Astrocyte of the cerebellum (primary cell): ENCODE measurements around the gene C11orf68.
A peak's percentile ranks its signal among the peaks of the same experiment; 100 is the strongest.

ENCODE experiments used
- DNase-seq: peaks from one replicate; pipeline ENCODE4 v3.0.0-alpha.2; 2011; ENCODE audit warnings: low read depth
- H3K4me3 ChIP-seq: 2 replicates; pipeline ENCODE4 v1.5.1; 2011; ENCODE audit warnings: mild to moderate bottlenecking, low read depth, low read length, moderate library complexity
- in situ Hi-C: cut with HindIII; loops from 2 replicates; pipeline ENCODE4 v1.10.0; 2017; ENCODE audit warnings: low sequenced_read_pairs
- TF ChIP-seq, protein P1 (sequence below): IDR thresholded peaks from 2 replicates; pipeline ENCODE4 v1.5.1; 2012; ENCODE audit warnings: low read length, low read depth, moderate library complexity, mild to moderate bottlenecking; ENCODE audit errors: missing control alignments

The C11orf68 gene

GRCh38 chr11:65961267-65962140 lies 42.6 kb upstream of the C11orf68 start, which contains the start of gene SART1:
Gene SART1, plus strand, starts transcription at chr11:65961734. Its CDS starts 47 bp downstream, at chr11:65961781.
- DNase-seq = peak; percentile 98
- peak within 1 kb of the TSS; percentile 91 for H3K4me3 ChIP-seq
- in situ Hi-C loops = no loop called here
- TF ChIP-seq, protein P1, sequence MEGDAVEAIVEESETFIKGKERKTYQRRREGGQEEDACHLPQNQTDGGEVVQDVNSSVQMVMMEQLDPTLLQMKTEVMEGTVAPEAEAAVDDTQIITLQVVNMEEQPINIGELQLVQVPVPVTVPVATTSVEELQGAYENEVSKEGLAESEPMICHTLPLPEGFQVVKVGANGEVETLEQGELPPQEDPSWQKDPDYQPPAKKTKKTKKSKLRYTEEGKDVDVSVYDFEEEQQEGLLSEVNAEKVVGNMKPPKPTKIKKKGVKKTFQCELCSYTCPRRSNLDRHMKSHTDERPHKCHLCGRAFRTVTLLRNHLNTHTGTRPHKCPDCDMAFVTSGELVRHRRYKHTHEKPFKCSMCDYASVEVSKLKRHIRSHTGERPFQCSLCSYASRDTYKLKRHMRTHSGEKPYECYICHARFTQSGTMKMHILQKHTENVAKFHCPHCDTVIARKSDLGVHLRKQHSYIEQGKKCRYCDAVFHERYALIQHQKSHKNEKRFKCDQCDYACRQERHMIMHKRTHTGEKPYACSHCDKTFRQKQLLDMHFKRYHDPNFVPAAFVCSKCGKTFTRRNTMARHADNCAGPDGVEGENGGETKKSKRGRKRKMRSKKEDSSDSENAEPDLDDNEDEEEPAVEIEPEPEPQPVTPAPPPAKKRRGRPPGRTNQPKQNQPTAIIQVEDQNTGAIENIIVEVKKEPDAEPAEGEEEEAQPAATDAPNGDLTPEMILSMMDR = no peak

DNA sequence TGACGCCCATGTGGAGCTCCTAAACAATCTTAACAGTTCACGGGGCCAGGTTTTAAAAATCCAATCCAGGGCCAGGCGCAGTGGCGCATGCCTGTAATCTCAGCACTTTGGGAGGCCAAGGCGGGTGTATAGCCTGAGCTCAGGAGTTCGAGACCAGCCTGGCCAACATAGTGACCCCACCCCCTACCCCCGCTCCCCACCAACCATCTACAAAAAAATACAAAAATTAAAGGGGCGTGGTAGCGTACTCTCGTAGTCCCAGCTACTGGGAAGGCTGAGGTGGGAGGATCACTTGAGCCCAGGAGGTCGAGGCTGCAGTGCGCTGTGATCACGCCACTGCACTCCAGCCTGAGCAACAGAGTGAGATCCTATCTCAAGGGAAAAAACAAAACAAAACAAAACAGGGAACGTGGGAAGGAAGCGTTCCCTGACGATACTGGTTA lies 42.0 kb upstream of the C11orf68 start:
- in situ Hi-C loops = no loop called here
- no peak for DNase-seq
- TF ChIP-seq, protein P1 = no peak
- peak overlapping the region; percentile 91 for H3K4me3 ChIP-seq

DNA sequence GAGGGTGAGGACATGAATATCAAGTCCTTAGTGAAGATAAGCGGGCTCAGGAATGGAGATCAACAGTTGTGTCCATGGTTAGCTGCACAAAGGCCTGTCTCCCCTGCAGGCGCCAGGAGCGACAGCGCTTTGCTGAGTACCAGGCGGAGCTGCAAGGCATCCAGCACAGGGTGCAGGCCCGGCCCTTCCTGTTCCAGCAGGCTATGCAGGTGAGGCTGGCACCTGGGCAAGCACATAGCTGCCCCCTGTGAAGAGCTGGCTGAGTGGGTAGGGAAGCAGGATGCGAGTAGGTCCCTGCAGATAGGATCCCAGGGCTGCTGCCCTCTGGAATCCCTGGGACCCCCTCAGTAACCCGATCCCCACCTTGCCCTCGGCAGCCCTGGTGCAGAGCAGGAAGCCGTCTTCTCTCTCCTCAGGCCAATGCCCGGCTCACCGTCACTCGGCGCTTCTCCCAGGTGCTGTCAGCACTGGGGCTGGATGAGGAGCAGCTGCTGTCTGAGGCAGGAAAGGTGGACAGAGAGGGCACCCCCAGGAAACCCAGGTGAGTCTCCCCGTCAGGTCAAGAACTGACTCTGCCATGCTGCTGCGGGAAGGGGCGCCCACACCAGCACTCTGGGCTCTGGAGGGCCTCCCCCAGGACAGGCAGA lies 40.0 kb upstream of the C11orf68 start:
- TF ChIP-seq, protein P1 = no peak
- DNase-seq = no peak
- H3K4me3 ChIP-seq = no peak overlapping the region
- in situ Hi-C loops = no loop called here

DNA sequence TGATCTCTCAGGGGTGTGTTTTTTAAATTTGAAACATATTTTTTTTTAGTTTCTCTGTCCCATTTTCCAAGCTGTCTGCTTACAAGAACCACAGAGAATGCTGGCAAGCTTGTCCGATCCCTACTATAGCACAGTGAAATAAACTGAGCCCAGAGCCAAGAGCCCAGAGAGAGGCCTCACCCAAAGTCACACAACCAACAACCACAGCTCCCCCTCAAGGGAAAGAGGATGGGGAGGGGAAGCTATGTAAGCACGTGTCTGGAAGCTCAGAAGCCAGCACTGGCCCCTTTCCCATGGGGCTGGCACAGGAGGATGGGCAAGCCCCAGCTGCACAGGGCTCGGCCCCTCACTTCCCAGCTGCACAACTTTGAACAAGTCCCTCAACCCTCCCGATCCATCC lies 39.4 kb upstream of the C11orf68 start:
- TF ChIP-seq, protein P1 = no peak
- in situ Hi-C loops = no loop called here
- no peak for DNase-seq
- no peak overlapping the region for H3K4me3 ChIP-seq

DNA sequence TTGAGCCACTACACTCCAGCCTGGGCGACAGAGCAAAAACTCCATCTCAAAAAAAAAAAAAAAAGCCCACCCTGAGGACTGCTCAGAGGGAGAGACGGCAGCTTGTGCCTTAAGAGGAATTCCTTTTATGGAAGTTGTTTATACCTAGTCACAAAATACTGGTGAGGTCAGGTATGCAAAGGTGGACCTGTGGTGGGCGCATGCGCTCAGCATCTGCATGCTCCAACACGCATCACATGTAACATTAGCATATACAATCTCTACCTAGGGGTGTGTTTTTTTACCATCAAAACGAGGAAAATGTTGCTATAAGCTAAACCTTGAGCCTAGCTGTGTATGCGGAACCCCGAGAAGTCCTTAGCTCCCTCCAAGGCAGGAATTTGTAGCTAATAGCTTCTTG lies 35.9 kb upstream of the C11orf68 start:
- H3K4me3 ChIP-seq = no peak overlapping the region
- TF ChIP-seq, protein P1 = no peak
- in situ Hi-C loops = no loop called here
- no peak for DNase-seq

DNA sequence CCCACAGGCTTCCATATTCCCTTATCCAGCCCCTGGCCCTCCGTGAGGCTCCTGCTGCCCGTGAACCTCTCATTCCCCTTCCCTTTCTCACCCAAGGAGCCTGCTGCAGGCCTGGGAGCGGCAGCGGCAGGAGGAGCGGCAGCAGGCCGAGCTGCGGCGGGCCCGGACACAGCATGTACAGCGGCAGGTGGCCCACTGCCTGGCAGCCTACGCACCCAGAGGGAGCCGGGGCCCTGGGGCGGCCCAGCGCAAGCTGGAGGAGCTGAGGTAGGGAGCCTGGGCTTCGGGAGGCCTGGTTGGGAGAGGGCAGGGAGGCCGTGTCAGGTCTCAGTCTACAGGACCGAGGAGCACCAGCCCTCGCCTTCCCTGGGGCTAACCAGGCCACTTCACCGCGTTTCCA lies 34.6 kb upstream of the C11orf68 start:
- TF ChIP-seq, protein P1 = no peak
- in situ Hi-C loops = no loop called here
- no peak overlapping the region for H3K4me3 ChIP-seq
- DNase-seq = no peak
